Liver (tissue), 9 donors: ENCODE results near the gene ASB7. TPM values are rescaled to one million over a fixed set of nuclear protein-coding genes. Genes with fewer than 3 reads are reported as not detected.
"Not testable (repeated sequence)": the region's sequence is repeated elsewhere in the genome, so short reads cannot be mapped to it uniquely, and the experiment has no call there.

Experiments
- DNase-seq: peaks from one replicate; pipeline ENCODE4 v3.0.0-alpha.2; 2017; ENCODE audit warnings: low spot score
- H3K27ac ChIP-seq, 2 donors: one replicate each; pipeline ENCODE4 v1.7.0; 2013; ENCODE audit warnings: inconsistent platforms in 2 of 2, low read length in 2 of 2, control low read depth in 1 of 2, low read depth in 1 of 2, mild to moderate bottlenecking in 1 of 2
- H3K27me3 ChIP-seq, 4 donors: one replicate each; pipeline versions ENCODE4 v1.6.1 to v1.7.0; 2013; ENCODE audit warnings: low read length in 3 of 4, inconsistent platforms in 1 of 4, mild to moderate bottlenecking in 1 of 4, moderate library complexity in 1 of 4; ENCODE audit not compliant: control insufficient read depth in 4 of 4, insufficient read depth in 4 of 4
- H3K36me3 ChIP-seq, 4 donors: one replicate each; pipeline versions ENCODE4 v1.6.1 to v1.7.0; 2013; ENCODE audit warnings: low read length in 3 of 4, mild to moderate bottlenecking in 3 of 4, low read depth in 1 of 4, moderate library complexity in 1 of 4; ENCODE audit not compliant: control insufficient read depth in 4 of 4, insufficient read depth in 3 of 4
- H3K4me1 ChIP-seq, 4 donors: one replicate each; pipeline versions ENCODE4 v1.6.1 to v1.7.0; 2013; ENCODE audit warnings: low read length in 3 of 4, mild to moderate bottlenecking in 3 of 4, moderate library complexity in 1 of 4; ENCODE audit not compliant: control insufficient read depth in 4 of 4, insufficient read depth in 4 of 4
- H3K4me3 ChIP-seq, 3 donors: one replicate each; pipeline versions ENCODE4 v1.6.1 to v1.7.0; 2013; ENCODE audit warnings: low read length in 3 of 3, control low read depth in 1 of 3, low read depth in 1 of 3, mild to moderate bottlenecking in 1 of 3
- H3K9ac ChIP-seq, 2 donors: one replicate each; pipeline ENCODE4 v1.7.0; 2013; ENCODE audit warnings: low read length in 2 of 2, mild to moderate bottlenecking in 2 of 2, moderate library complexity in 2 of 2, control low read depth in 1 of 2, low read depth in 1 of 2
- H3K9me3 ChIP-seq, 4 donors: one replicate each; pipeline versions ENCODE4 v1.6.1 to v1.7.0; 2013; ENCODE audit warnings: low read length in 3 of 4; ENCODE audit not compliant: control insufficient read depth in 4 of 4
- FOXA2 ChIP-seq: IDR thresholded peaks from 2 replicates; pipeline ENCODE4 v1.6.1; 2016; ENCODE audit warnings: antibody characterized with exemption
- GABPA ChIP-seq, 2 donors: IDR thresholded peaks in 1 of 2; conservative IDR thresholded peaks in 1 of 2; 2 replicates each; pipeline ENCODE4 v1.6.1; 2016; ENCODE audit warnings: antibody characterized with exemption in 2 of 2, mild to moderate bottlenecking in 1 of 2, moderate library complexity in 1 of 2
- RXRA ChIP-seq, 2 donors: IDR thresholded peaks; 2 replicates each; pipeline ENCODE4 v1.6.1; 2017 to 2018; ENCODE audit warnings: antibody characterized with exemption in 2 of 2, mild to moderate bottlenecking in 1 of 2
- SP1 ChIP-seq: IDR thresholded peaks from 2 replicates; pipeline ENCODE4 v1.6.1; 2018; ENCODE audit warnings: antibody characterized with exemption, mild to moderate bottlenecking
- TAF1 ChIP-seq: conservative IDR thresholded peaks from 2 replicates; pipeline ENCODE4 v1.6.1; 2016; ENCODE audit warnings: antibody characterized with exemption, mild to moderate bottlenecking
- WGBS: extraction: QIAGEN DNeasy Blood & Tissue Kit; methylation state at CpG from one replicate; pipeline ENCODE4 v1.1.7; 2013; 5-methylcytosine and 5-hydroxymethylcytosine counted together
- polyA plus RNA-seq, 2 donors: library from polyadenylated mRNA; stranded (reverse) in 1 of 2; unstranded in 1 of 2; fragments of 200-250 nt in 1 of 2; fragments of >200 nt in 1 of 2; fragmentation: Nextera tagmentation in 1 of 2; extraction: Ambion mirVana in 1 of 2; gene quantifications; one replicate each; pipeline versions ENCODE4 v1.2.1 to v1.2.3, GENCODE V29; 2013 to 2015
- total RNA-seq, 2 donors: library from RNA; depleted of rRNA; stranded (reverse); fragments of >200 nt; gene quantifications; one replicate each; pipeline ENCODE4 v1.2.3, GENCODE V29; 2014
- TF ChIP-seq, protein P1 (sequence below): IDR thresholded peaks from 2 replicates; pipeline ENCODE4 v1.6.1; 2016; ENCODE audit warnings: antibody characterized with exemption
- TF ChIP-seq, protein P2 (sequence below): fragments of 150-350 bp; IDR thresholded peaks from 2 replicates; pipeline ENCODE4 v1.5.1; 2017; ENCODE audit warnings: improper control_type of control experiment, low read depth, low read length; ENCODE audit not compliant: missing input control
- TF ChIP-seq, protein P3 (sequence below): IDR thresholded peaks from 2 replicates; pipeline ENCODE4 v1.6.1; 2016; ENCODE audit warnings: antibody characterized with exemption
- TF ChIP-seq, protein P4 (sequence below): IDR thresholded peaks from 2 replicates; pipeline ENCODE4 v1.6.1; 2016; ENCODE audit warnings: antibody characterized with exemption, mild to moderate bottlenecking
- donor health status: healthy.
- donor health status: healthy.
- donor health status: healthy.
- donor health status: healthy.
- donor health status: healthy.

Gene ASB7
- total and polyA plus RNA-seq, 4 donors: 3.7 to 12.6 (median 6.5) TPM

DNA sequence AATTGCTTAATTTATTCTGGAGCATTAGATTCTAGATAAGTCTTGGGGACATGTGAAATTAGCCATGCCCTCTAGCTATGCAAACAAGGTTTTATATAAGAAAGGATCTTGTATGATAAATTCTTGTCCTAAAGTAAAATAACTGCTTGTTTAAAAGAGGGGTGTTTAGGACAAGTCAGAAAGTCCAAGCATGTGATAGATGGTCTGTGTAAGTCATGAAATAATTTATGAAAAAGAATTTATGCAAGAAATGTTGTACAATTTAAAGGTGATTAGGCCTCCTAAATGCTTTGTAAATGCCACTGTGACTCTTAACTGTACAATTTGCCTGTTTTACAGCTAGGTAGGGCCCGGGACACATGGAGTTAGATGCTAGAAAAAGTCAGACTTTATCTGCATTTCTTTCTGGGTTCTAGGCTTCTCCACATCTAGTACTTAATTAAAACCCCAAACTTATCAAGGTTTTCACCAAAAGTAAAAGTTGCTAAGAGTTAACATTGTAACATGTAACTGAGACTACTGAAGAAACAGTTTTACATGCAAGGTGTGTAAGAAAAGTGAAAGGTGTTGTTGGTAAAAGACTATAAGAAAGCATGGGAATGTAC is 13.6 kb upstream of the ASB7 start:
- no peak overlapping the region for H3K4me3 ChIP-seq
- peaks cover 0 to 7% (median 2%) of the 10 kb centered on the region in 4 donors for H3K4me1 ChIP-seq
- no peaks in the 10 kb centered on the region for H3K36me3 ChIP-seq
- no peak overlapping the region for H3K9ac ChIP-seq
- H3K9me3 ChIP-seq: no peaks in the 10 kb centered on the region
- 98% methylated on average over 1 of the region's 1 CpG for WGBS
- no peak overlapping the region for H3K27ac ChIP-seq
- DNase-seq: no peak
- H3K27me3 ChIP-seq: no peaks in the 10 kb centered on the region
- TF ChIP-seq, protein P1, sequence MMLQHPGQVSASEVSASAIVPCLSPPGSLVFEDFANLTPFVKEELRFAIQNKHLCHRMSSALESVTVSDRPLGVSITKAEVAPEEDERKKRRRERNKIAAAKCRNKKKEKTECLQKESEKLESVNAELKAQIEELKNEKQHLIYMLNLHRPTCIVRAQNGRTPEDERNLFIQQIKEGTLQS: no peak
- TF ChIP-seq TAF1 (no peak), GABPA (IDR thresholded peaks at IDR 0.05 in 1 of 2, conservative IDR thresholded peaks at IDR 0.05 in 1 of 2) (no peak), SP1 (no peak), FOXA2 (no peak), RXRA (IDR thresholded peaks at IDR 0.05) (no peak)
- TF ChIP-seq, protein P2, sequence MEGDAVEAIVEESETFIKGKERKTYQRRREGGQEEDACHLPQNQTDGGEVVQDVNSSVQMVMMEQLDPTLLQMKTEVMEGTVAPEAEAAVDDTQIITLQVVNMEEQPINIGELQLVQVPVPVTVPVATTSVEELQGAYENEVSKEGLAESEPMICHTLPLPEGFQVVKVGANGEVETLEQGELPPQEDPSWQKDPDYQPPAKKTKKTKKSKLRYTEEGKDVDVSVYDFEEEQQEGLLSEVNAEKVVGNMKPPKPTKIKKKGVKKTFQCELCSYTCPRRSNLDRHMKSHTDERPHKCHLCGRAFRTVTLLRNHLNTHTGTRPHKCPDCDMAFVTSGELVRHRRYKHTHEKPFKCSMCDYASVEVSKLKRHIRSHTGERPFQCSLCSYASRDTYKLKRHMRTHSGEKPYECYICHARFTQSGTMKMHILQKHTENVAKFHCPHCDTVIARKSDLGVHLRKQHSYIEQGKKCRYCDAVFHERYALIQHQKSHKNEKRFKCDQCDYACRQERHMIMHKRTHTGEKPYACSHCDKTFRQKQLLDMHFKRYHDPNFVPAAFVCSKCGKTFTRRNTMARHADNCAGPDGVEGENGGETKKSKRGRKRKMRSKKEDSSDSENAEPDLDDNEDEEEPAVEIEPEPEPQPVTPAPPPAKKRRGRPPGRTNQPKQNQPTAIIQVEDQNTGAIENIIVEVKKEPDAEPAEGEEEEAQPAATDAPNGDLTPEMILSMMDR: no peak
- TF ChIP-seq, protein P3, sequence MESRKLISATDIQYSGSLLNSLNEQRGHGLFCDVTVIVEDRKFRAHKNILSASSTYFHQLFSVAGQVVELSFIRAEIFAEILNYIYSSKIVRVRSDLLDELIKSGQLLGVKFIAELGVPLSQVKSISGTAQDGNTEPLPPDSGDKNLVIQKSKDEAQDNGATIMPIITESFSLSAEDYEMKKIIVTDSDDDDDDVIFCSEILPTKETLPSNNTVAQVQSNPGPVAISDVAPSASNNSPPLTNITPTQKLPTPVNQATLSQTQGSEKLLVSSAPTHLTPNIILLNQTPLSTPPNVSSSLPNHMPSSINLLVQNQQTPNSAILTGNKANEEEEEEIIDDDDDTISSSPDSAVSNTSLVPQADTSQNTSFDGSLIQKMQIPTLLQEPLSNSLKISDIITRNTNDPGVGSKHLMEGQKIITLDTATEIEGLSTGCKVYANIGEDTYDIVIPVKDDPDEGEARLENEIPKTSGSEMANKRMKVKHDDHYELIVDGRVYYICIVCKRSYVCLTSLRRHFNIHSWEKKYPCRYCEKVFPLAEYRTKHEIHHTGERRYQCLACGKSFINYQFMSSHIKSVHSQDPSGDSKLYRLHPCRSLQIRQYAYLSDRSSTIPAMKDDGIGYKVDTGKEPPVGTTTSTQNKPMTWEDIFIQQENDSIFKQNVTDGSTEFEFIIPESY: no peak
- TF ChIP-seq, protein P4, sequence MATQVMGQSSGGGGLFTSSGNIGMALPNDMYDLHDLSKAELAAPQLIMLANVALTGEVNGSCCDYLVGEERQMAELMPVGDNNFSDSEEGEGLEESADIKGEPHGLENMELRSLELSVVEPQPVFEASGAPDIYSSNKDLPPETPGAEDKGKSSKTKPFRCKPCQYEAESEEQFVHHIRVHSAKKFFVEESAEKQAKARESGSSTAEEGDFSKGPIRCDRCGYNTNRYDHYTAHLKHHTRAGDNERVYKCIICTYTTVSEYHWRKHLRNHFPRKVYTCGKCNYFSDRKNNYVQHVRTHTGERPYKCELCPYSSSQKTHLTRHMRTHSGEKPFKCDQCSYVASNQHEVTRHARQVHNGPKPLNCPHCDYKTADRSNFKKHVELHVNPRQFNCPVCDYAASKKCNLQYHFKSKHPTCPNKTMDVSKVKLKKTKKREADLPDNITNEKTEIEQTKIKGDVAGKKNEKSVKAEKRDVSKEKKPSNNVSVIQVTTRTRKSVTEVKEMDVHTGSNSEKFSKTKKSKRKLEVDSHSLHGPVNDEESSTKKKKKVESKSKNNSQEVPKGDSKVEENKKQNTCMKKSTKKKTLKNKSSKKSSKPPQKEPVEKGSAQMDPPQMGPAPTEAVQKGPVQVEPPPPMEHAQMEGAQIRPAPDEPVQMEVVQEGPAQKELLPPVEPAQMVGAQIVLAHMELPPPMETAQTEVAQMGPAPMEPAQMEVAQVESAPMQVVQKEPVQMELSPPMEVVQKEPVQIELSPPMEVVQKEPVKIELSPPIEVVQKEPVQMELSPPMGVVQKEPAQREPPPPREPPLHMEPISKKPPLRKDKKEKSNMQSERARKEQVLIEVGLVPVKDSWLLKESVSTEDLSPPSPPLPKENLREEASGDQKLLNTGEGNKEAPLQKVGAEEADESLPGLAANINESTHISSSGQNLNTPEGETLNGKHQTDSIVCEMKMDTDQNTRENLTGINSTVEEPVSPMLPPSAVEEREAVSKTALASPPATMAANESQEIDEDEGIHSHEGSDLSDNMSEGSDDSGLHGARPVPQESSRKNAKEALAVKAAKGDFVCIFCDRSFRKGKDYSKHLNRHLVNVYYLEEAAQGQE: no peak

DNA sequence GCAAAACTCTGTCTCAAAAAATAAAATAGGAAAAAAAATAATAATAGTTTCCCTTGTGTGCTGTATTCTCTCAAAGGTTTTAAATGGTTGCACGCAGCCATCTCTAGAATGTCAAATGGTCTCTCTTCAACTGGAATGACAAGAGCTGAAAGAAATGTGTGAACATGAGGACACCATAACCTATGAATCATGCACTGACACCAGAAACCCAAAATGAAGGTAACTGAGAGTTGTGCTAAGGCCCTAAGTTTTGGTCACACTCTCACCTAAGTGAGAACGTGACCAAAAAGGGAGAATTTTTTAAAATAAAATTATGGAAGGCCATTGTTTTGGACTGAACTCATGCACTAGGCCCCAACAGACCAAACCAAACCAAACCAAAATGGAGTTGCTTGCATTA is 11.2 kb upstream of the ASB7 start:
- not testable (repeated sequence) for H3K27me3 ChIP-seq

More for the DNA sequence above, 11.2 kb upstream of the ASB7 start:
- H3K36me3 ChIP-seq, DNase-seq, H3K9ac ChIP-seq, H3K4me1 ChIP-seq, H3K9me3 ChIP-seq, H3K27ac ChIP-seq, H3K4me3 ChIP-seq: not testable (repeated sequence)
- 98% methylated on average over 2 of the region's 2 CpGs for WGBS
